Lower leg skin (tissue), 3 donors: ENCODE measurements around the gene ZNF878.
"Not testable (repeated sequence)": the region's sequence is repeated elsewhere in the genome, so short reads cannot be mapped to it uniquely, and the experiment has no call there.

Experiments used
- POLR2A ChIP-seq, 2 donors: fragments of 450-650 bp; IDR thresholded peaks; one replicate each; pipeline ENCODE4 v1.6.1; 2016 to 2017; ENCODE audit warnings: antibody characterized with exemption in 2 of 2, mild to moderate bottlenecking in 1 of 2, moderate library complexity in 1 of 2
- TF ChIP-seq, protein P1 (sequence below), 3 donors: fragments of 450-650 bp; IDR thresholded peaks; one replicate each; pipeline ENCODE4 v1.5.1; 2016; ENCODE audit warnings: antibody characterized with exemption in 3 of 3, mild to moderate bottlenecking in 3 of 3, moderate library complexity in 2 of 3

DNA sequence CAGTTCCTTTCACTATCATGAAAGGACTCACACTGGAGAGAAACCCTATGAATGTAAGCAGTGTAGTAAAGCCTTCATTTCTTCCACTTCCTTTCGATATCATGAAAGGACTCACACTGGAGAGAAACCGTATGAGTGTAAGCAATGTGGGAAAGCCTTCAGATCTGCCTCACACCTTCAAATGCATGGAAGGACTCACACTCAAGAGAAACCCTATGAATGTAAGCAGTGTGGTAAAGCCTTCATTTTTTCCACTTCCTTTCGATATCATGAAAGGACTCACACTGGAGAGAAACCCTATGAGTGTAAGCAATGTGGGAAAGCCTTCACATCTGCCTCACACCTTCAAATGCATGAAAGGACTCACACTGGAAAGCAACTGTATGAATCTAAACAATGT, 23.6 kb upstream of the ZNF878 start:
- TF ChIP-seq, protein P1, sequence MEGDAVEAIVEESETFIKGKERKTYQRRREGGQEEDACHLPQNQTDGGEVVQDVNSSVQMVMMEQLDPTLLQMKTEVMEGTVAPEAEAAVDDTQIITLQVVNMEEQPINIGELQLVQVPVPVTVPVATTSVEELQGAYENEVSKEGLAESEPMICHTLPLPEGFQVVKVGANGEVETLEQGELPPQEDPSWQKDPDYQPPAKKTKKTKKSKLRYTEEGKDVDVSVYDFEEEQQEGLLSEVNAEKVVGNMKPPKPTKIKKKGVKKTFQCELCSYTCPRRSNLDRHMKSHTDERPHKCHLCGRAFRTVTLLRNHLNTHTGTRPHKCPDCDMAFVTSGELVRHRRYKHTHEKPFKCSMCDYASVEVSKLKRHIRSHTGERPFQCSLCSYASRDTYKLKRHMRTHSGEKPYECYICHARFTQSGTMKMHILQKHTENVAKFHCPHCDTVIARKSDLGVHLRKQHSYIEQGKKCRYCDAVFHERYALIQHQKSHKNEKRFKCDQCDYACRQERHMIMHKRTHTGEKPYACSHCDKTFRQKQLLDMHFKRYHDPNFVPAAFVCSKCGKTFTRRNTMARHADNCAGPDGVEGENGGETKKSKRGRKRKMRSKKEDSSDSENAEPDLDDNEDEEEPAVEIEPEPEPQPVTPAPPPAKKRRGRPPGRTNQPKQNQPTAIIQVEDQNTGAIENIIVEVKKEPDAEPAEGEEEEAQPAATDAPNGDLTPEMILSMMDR (IDR thresholded peaks at IDR 0.05) = not testable (repeated sequence)
- not testable (repeated sequence) for TF ChIP-seq POLR2A (IDR thresholded peaks at IDR 0.05)
